Panc1 (cell line): ENCODE measurements around the gene PCK2. TPM values are rescaled to one million over a fixed set of nuclear protein-coding genes. Genes with fewer than 3 reads are reported as not detected.
A peak's percentile ranks its signal among the peaks of the same experiment; 100 is the strongest.

Experiments used
- ATAC-seq: fragments of 200-7000 bp; cut with Tn5 transposase; 2 replicates; pipeline ENCODE4 v1.9.1; 2020; ENCODE audit warnings: mild to moderate bottlenecking, moderate library complexity
- BruUV-seq: library from RNA; stranded (reverse); fragments of 400-500 nt; replicated peaks from 2 replicates; lab custom pipeline; 2021; lab: Mats Ljungman, UMichigan
- CTCF ChIA-PET: fragments of 300-600 bp; sonication (Branson Sonifier 250); formaldehyde crosslinking; loops from one replicate; lab custom pipeline; 2022; ENCODE audit warnings: antibody characterized with exemption; lab: Charles Lee
- POLR2A ChIA-PET: fragments of 300-600 bp; sonication (Branson Sonifier 250); formaldehyde crosslinking; loops from one replicate; lab custom pipeline; 2022; ENCODE audit warnings: antibody characterized with exemption; lab: Charles Lee
- DNase-seq: peaks from one replicate; pipeline ENCODE4 v3.0.0-alpha.2; 2010; ENCODE audit warnings: low read depth, low spot score
- H3K27ac ChIP-seq: 2 replicates; pipeline ENCODE4 v1.5.1; 2011; ENCODE audit warnings: mild to moderate bottlenecking, low read length, inconsistent platforms
- H3K27me3 ChIP-seq: fragments of 200-500 bp; sonication (Bioruptor generic); 2 replicates; pipeline ENCODE4 v1.6.0; 2014; ENCODE audit warnings: low read length, inconsistent platforms; ENCODE audit not compliant: control insufficient read depth, insufficient read depth
- H3K36me3 ChIP-seq: fragments of 200-500 bp; sonication (Bioruptor generic); 2 replicates; pipeline ENCODE4 v1.5.1; 2014; ENCODE audit warnings: inconsistent platforms, mild to moderate bottlenecking, low read length, moderate library complexity; ENCODE audit not compliant: control insufficient read depth, insufficient read depth
- H3K4me1 ChIP-seq: 2 replicates; pipeline ENCODE4 v1.5.1; 2011; ENCODE audit warnings: inconsistent platforms, mild to moderate bottlenecking, low read length, moderate library complexity; ENCODE audit not compliant: control insufficient read depth, insufficient read depth
- H3K4me3 ChIP-seq, 2 experiments: 2 replicates each; pipeline ENCODE4 v1.5.1; 2011 to 2012; ENCODE audit warnings: low read depth in 2 of 2, low read length in 2 of 2, mild to moderate bottlenecking in 2 of 2, inconsistent platforms in 1 of 2, moderate library complexity in 1 of 2
- H3K9me3 ChIP-seq: fragments of 200-500 bp; sonication (Bioruptor generic); 2 replicates; pipeline ENCODE4 v1.5.1; 2014; ENCODE audit warnings: low read depth, mild to moderate bottlenecking, inconsistent platforms, low read length, moderate library complexity; ENCODE audit not compliant: control insufficient read depth, insufficient read depth
- POLR2AphosphoS5 ChIP-seq: IDR thresholded peaks from 2 replicates; pipeline ENCODE4 v1.6.1; 2012; ENCODE audit warnings: mild to moderate bottlenecking, low read depth, low read length, moderate library complexity
- SIN3A ChIP-seq: IDR thresholded peaks from 2 replicates; pipeline ENCODE4 v1.6.1; 2012; ENCODE audit warnings: low read depth, mild to moderate bottlenecking, low read length, moderate library complexity, borderline replicate concordance; ENCODE audit not compliant: insufficient read depth
- TCF7L2 ChIP-seq: IDR thresholded peaks from 2 replicates; pipeline ENCODE4 v1.6.1; 2011; ENCODE audit warnings: mild to moderate bottlenecking, low read depth, low read length, inconsistent platforms
- in situ Hi-C: cut with HindIII; loops from 2 replicates; pipeline ENCODE4 v1.10.0; 2016; ENCODE audit warnings: low sequenced_read_pairs, low pct_unique_long_range_greater_than_20kb
- intact Hi-C: fragments of 100-400 bp; cut with micrococcal nuclease; formaldehyde crosslinking; loops from one replicate; pipeline ENCODE4 v1.10.0; 2022; ENCODE audit not compliant: unreplicated experiment
- total RNA-seq: library from RNA; stranded (reverse); gene quantifications from one replicate; pipeline ENCODE4 v1.2.1, GENCODE V29; 2021; ENCODE audit not compliant: unreplicated experiment
- TF ChIP-seq, protein P1 (sequence below), 2 experiments: IDR thresholded peaks; 2 replicates each; pipeline ENCODE4 v1.6.1; 2011 to 2012; ENCODE audit warnings: low read depth in 2 of 2, control low read depth in 1 of 2, low read length in 1 of 2, mild to moderate bottlenecking in 1 of 2, moderate library complexity in 1 of 2; ENCODE audit not compliant: insufficient read depth in 1 of 2
- TF ChIP-seq, protein P2 (sequence below): fragments of 450-650 bp; IDR thresholded peaks from 2 replicates; pipeline ENCODE4 v1.5.1; 2017; ENCODE audit warnings: mild to moderate bottlenecking

The PCK2 gene
- total RNA-seq, 1 experiment from 2014 or later = 24.5 TPM

- Histone ChIP-seq H3K4me1 (peaks cover 9% of the 10 kb centered on the region; the same call in 1 of the 2 replicates), H3K27ac (no peak overlapping the region), H3K9me3 (no peaks in the 10 kb centered on the region), H3K27me3 (no peaks in the 10 kb centered on the region), H3K4me3 (no peak overlapping the region), H3K36me3 (no peaks in the 10 kb centered on the region; the same call in 1 of the 2 replicates)
- DNase-seq = no peak
- intact Hi-C loops (no loop called here), in situ Hi-C loops (no loop called here)
- no TSS peak for BruUV-seq
- TF ChIP-seq TCF7L2 = no peak
- TF ChIP-seq, protein P1, sequence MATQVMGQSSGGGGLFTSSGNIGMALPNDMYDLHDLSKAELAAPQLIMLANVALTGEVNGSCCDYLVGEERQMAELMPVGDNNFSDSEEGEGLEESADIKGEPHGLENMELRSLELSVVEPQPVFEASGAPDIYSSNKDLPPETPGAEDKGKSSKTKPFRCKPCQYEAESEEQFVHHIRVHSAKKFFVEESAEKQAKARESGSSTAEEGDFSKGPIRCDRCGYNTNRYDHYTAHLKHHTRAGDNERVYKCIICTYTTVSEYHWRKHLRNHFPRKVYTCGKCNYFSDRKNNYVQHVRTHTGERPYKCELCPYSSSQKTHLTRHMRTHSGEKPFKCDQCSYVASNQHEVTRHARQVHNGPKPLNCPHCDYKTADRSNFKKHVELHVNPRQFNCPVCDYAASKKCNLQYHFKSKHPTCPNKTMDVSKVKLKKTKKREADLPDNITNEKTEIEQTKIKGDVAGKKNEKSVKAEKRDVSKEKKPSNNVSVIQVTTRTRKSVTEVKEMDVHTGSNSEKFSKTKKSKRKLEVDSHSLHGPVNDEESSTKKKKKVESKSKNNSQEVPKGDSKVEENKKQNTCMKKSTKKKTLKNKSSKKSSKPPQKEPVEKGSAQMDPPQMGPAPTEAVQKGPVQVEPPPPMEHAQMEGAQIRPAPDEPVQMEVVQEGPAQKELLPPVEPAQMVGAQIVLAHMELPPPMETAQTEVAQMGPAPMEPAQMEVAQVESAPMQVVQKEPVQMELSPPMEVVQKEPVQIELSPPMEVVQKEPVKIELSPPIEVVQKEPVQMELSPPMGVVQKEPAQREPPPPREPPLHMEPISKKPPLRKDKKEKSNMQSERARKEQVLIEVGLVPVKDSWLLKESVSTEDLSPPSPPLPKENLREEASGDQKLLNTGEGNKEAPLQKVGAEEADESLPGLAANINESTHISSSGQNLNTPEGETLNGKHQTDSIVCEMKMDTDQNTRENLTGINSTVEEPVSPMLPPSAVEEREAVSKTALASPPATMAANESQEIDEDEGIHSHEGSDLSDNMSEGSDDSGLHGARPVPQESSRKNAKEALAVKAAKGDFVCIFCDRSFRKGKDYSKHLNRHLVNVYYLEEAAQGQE (IDR thresholded peaks at IDR 0.05; ENCODE audit: insufficient read depth in 1 of 2, low read depth in 2 of 2, low read length in 1 of 2) = no peak
- no peak for TF ChIP-seq POLR2AphosphoS5
- TF ChIP-seq SIN3A = no peak
- TF ChIP-seq, protein P2, sequence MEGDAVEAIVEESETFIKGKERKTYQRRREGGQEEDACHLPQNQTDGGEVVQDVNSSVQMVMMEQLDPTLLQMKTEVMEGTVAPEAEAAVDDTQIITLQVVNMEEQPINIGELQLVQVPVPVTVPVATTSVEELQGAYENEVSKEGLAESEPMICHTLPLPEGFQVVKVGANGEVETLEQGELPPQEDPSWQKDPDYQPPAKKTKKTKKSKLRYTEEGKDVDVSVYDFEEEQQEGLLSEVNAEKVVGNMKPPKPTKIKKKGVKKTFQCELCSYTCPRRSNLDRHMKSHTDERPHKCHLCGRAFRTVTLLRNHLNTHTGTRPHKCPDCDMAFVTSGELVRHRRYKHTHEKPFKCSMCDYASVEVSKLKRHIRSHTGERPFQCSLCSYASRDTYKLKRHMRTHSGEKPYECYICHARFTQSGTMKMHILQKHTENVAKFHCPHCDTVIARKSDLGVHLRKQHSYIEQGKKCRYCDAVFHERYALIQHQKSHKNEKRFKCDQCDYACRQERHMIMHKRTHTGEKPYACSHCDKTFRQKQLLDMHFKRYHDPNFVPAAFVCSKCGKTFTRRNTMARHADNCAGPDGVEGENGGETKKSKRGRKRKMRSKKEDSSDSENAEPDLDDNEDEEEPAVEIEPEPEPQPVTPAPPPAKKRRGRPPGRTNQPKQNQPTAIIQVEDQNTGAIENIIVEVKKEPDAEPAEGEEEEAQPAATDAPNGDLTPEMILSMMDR = no peak
- ATAC-seq = no peak
- ChIA-PET CTCF (interaction anchor here (1.5 kb wide), 1 partner anchor 22 kb away, joined by 6 read pairs; no protein-coding TSS in a partner anchor), POLR2A (no interaction called here)
Measured at GRCh38 chr14:24080142-24080530, 14.0 kb upstream of the PCK2 start.

DNA sequence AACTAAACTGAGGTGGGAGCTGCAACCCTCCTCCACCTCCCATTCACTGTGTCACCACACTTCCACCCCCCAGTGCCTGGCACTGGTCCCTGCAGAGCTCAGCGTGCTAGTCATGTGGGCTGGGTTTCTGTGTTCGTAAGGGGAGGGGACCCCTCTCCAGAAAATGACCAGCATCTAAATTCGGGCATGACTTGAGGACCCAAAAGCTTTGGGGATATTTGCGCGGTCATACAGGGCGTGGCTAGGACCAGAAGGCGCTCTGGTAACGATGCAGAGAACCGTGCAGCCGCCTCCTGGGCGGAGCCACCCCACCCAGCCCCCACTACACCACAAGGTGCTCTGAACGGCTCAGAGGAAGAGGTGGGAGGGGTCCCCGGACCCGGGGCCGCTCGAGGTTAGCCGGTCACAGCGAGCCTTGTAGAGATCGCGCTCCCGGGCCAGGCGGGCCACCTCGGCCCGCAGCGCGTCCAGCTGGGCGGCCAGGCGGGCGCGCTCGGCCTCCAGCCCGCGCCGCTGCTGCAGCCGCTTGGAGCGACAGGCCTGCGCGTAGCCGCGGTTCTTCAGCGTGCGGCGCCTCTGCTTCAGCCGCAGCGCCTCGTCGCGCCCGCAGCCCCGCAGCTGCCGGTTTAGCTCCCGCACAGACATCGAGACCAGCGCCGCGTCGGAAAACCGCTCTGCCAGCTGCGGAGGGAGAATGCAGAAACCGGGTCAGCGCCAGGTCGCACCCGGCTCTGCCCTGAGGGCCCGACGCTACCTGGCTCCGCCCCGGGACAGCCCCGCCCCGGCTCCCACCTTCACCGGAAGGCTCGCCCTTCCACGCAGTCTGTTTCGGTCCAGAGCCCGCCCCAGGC lies 13.0 kb upstream of the PCK2 start:
- intact Hi-C loops = no loop called here
- peaks cover 9% of the 10 kb centered on the region; the same call in 1 of the 2 replicates for H3K4me1 ChIP-seq
- peak overlapping the region; percentile 55 to 64 for H3K4me3 ChIP-seq
- CTCF ChIA-PET = interaction anchor here (0.9 to 1.5 kb wide), 3 partner anchors 10 to 27 kb away, joined by 3 to 6 read pairs (median 5); no protein-coding TSS in a partner anchor
- DNase-seq (no peak), ATAC-seq (peak; percentile 94)
- in situ Hi-C loops = no loop called here
- no peaks in the 10 kb centered on the region; the same call in 1 of the 2 replicates for H3K36me3 ChIP-seq
- H3K27me3 ChIP-seq = no peaks in the 10 kb centered on the region
- no TSS peak for BruUV-seq
- H3K27ac ChIP-seq = peak overlapping the region; percentile 70; the same call in 1 of the 2 replicates
- TF ChIP-seq, protein P1 (IDR thresholded peaks at IDR 0.05; ENCODE audit: insufficient read depth in 1 of 2, low read depth in 2 of 2, low read length in 1 of 2) = 0 out of 4 replicates have a peak, but pooled peaks of 1 of the 2 experiments have one; percentile 25
- TF ChIP-seq POLR2AphosphoS5 (no peak), SIN3A (0 out of 2 replicates have a peak, but pooled peaks have one; percentile 59)
- POLR2A ChIA-PET = no interaction called here
- H3K9me3 ChIP-seq = no peaks in the 10 kb centered on the region
